HepG2 (cell line): ENCODE data around the gene CEP104. TPM values are rescaled to one million over a fixed set of nuclear protein-coding genes. Genes with fewer than 3 reads are reported as not detected.

ENCODE experiments used
- ATAC-seq: fragments of 200-7000 bp; cut with Tn5 transposase; 3 replicates; pipeline ENCODE4 v1.9.1; 2020; ENCODE audit warnings: mild to moderate bottlenecking, moderate library complexity
- BruUV-seq: library from RNA; stranded (reverse); fragments of 400-500 nt; replicated peaks from 2 replicates; lab custom pipeline; 2021; lab: Mats Ljungman, UMichigan
- CTCF ChIA-PET: fragments of 300-600 bp; formaldehyde crosslinking; extraction: SDS; loops from one replicate; lab custom pipeline; 2021; ENCODE audit warnings: low total read pairs, inconsistent platforms, low intra/inter-chr PET ratio; lab: Yijun Ruan, JAX
- POLR2A ChIA-PET: fragments of 350-600 bp; sonication (Branson Sonifier 250); formaldehyde crosslinking; loops from one replicate; lab custom pipeline; 2020; ENCODE audit warnings: antibody characterized with exemption, inconsistent platforms; lab: Yijun Ruan, JAX
- DNase-seq: peaks from one replicate; pipeline ENCODE4 v3.0.0-alpha.2; 2015; ENCODE audit warnings: low spot score
- FAIRE-seq: peaks from 3 replicates; lab custom pipeline; 2011; peaks lifted over from hg19 to GRCh38; lab: Jason Lieb, UNC
- H2AFZ ChIP-seq: one replicate; pipeline ENCODE4 v1.6.1; 2011; ENCODE audit warnings: low read length, inconsistent platforms
- H3K27ac ChIP-seq: fragments of 300-600 bp; 3 replicates; pipeline ENCODE4 v1.8.0; 2011; ENCODE audit warnings: mixed run types, mild to moderate bottlenecking, mixed read lengths, low read length, inconsistent platforms; ENCODE audit not compliant: insufficient read depth; ENCODE audit errors: extremely low read length
- H3K27me3 ChIP-seq, 2 experiments: fragments of 200-600 bp in 1 of 2; 2 replicates in 1 of 2; 3 replicates in 1 of 2; pipeline versions ENCODE4 v1.6.0 to v1.8.0; 2011; ENCODE audit warnings: low read length in 2 of 2, mild to moderate bottlenecking in 2 of 2, moderate library complexity in 2 of 2, inconsistent platforms in 1 of 2; ENCODE audit not compliant: insufficient read depth in 2 of 2, control insufficient read depth in 1 of 2
- H3K36me3 ChIP-seq, 2 experiments: fragments of 200-600 bp in 1 of 2; replicated peaks in 1 of 2; 2 replicates in 1 of 2; 3 replicates in 1 of 2; pipeline versions ENCODE4 v1.5.1 to v1.8.0; 2011; ENCODE audit warnings: low read length in 2 of 2, inconsistent platforms in 1 of 2; ENCODE audit not compliant: insufficient read depth in 2 of 2, control insufficient read depth in 1 of 2
- H3K4me1 ChIP-seq: 2 replicates; pipeline ENCODE4 v1.5.1; 2012; ENCODE audit warnings: low read length, inconsistent platforms; ENCODE audit not compliant: insufficient read depth
- H3K4me2 ChIP-seq: 2 replicates; pipeline ENCODE4 v1.6.0; 2011; ENCODE audit warnings: low read depth, low read length, inconsistent platforms
- H3K4me3 ChIP-seq, 3 experiments: fragments of 200-600 bp in 1 of 3; sonication (generic), shearing (Covaris generic) in 1 of 3; replicated peaks in 1 of 3; 2 replicates each; pipeline ENCODE4 v1.5.1; 2011 to 2016; ENCODE audit warnings: low read length in 3 of 3, inconsistent platforms in 2 of 3, low read depth in 2 of 3, mild to moderate bottlenecking in 2 of 3, control low read depth in 1 of 3, mixed read lengths in 1 of 3; ENCODE audit not compliant: insufficient read depth in 1 of 3
- H3K79me2 ChIP-seq: one replicate; pipeline ENCODE4 v1.6.1; 2011; ENCODE audit warnings: low read length, inconsistent platforms; ENCODE audit not compliant: insufficient read depth
- H3K9ac ChIP-seq: 2 replicates; pipeline ENCODE4 v1.6.0; 2011; ENCODE audit warnings: mild to moderate bottlenecking, low read depth, low read length, inconsistent platforms; ENCODE audit not compliant: insufficient read depth
- H3K9me3 ChIP-seq: 2 replicates; pipeline ENCODE4 v1.5.1; 2012; ENCODE audit warnings: mild to moderate bottlenecking, low read length
- H4K20me1 ChIP-seq: 2 replicates; pipeline ENCODE4 v1.6.0; 2011; ENCODE audit warnings: inconsistent platforms, mild to moderate bottlenecking, low read length, moderate library complexity; ENCODE audit not compliant: insufficient read depth
- AGO2 ChIP-seq: fragments of 200-400 bp; formaldehyde crosslinking; optimal IDR thresholded peaks from 2 replicates; pipeline ENCODE3; 2017; ENCODE audit warnings: mild to moderate bottlenecking, low read depth, low read length, moderate library complexity
- FUBP1 ChIP-seq: sonication (generic); formaldehyde crosslinking; IDR thresholded peaks from 2 replicates; pipeline ENCODE4 v1.5.1; 2020; ENCODE audit warnings: missing genetic modification reagents, mild to moderate bottlenecking, borderline replicate concordance
- HIVEP1 ChIP-seq: sonication (generic); formaldehyde crosslinking; IDR thresholded peaks from 2 replicates; pipeline ENCODE4 v1.4.0; 2020; ENCODE audit warnings: mild to moderate bottlenecking, missing genetic modification reagents
- KLF12 ChIP-seq: sonication (generic); formaldehyde crosslinking; IDR thresholded peaks from 2 replicates; pipeline ENCODE4 v1.4.0; 2020; ENCODE audit warnings: missing genetic modification reagents, borderline replicate concordance
- MAZ ChIP-seq, 2 experiments: sonication (generic) in 1 of 2; formaldehyde crosslinking in 1 of 2; IDR thresholded peaks; 2 replicates each; pipeline versions ENCODE4 v1.5.0 to v1.6.1; 2012 to 2020; ENCODE audit warnings: low read depth in 2 of 2, mild to moderate bottlenecking in 2 of 2, borderline replicate concordance in 1 of 2, improper control_type of control experiment in 1 of 2, low read length in 1 of 2, missing genetic modification reagents in 1 of 2, moderate library complexity in 1 of 2
- POLR2G ChIP-seq: fragments of 200-400 bp; formaldehyde crosslinking; IDR thresholded peaks from 2 replicates; pipeline ENCODE4 v1.6.1; 2018; ENCODE audit warnings: mild to moderate bottlenecking, low read depth, low read length, moderate library complexity
- RBM22 ChIP-seq: fragments of 200-400 bp; formaldehyde crosslinking; optimal IDR thresholded peaks from 2 replicates; pipeline ENCODE3; 2017; ENCODE audit warnings: mild to moderate bottlenecking, low read length, moderate library complexity
- ZFY ChIP-seq: sonication (generic); formaldehyde crosslinking; IDR thresholded peaks from 2 replicates; pipeline ENCODE4 v1.4.0; 2020; ENCODE audit warnings: missing genetic modification reagents
- ZNF263 ChIP-seq: sonication (generic); formaldehyde crosslinking; IDR thresholded peaks from 2 replicates; pipeline ENCODE4 v1.4.0; 2020; ENCODE audit warnings: missing genetic modification reagents
- WGBS: methylation state at CpG from one replicate; pipeline ENCODE4 v1.1.6; 2017; ENCODE audit warnings: low lambda C conversion rate; 5-methylcytosine and 5-hydroxymethylcytosine counted together
- in situ Hi-C: cut with HindIII; loops from 2 replicates; pipeline ENCODE4 v1.10.0; 2017; ENCODE audit warnings: low pct_unique_long_range_greater_than_20kb; ENCODE audit not compliant: extremely low pct_ligation_motif_present
- intact Hi-C: fragments of 100-400 bp; cut with micrococcal nuclease; formaldehyde crosslinking; loops from one replicate; pipeline ENCODE4 v1.10.0; 2022; ENCODE audit not compliant: unreplicated experiment
- polyA plus RNA-seq, 8 experiments: library from polyadenylated mRNA; depleted of rRNA in 3 of 8; stranded (reverse) in 7 of 8; unstranded in 1 of 8; fragments of >200 nt; fragmentation: Illumina TruSeq in 4 of 8; extraction: Trizol in 4 of 8; gene quantifications; 2 replicates each; pipeline versions ENCODE4 v1.2.1 to v1.2.3, GENCODE V29; 2011 to 2016; ENCODE audit warnings: low read depth in 4 of 8, missing spikeins in 1 of 8, mixed read lengths in 1 of 8; ENCODE audit not compliant: insufficient read depth in 1 of 8
- total RNA-seq, 5 experiments: library from RNA; depleted of rRNA; stranded (reverse); fragments of >200 nt; fragmentation: Illumina TruSeq; extraction: Trizol; gene quantifications; 2 replicates each; pipeline ENCODE4 v1.2.3, GENCODE V29; 2016; ENCODE audit warnings: low read depth in 1 of 5

CEP104 gene
- total and polyA plus RNA-seq, 2 of the 13 experiments (the other 11 are each of a cell fraction or from before 2014, with no cell fraction given): 20.4 to 30.1 TPM

DNA sequence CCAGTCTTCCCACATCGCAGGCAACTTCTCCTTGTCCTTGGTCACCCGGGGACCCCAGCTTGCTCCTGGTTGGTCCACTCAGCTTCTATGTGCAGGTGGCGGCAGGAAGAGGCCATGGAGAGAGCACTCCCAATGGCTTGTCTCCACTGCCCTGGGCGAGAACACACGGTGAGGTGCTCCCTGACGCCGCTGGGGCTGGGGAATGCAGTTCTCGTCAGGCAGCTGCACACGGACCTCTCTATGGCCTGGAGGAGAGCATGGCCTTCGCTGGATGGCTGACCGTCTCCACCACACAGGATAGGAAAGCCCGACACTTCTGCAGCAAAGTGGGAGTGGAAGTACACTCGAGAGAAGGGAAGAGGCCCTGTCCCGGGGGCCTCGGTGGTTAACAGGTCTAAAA is 31.3 kb upstream of the CEP104 start:
- in situ Hi-C loops (no loop called here), intact Hi-C loops (no loop called here)
- TF ChIP-seq KLF12 (no peak), ZFY (no peak), ZNF263 (CRISPR knock-in tag) (0 out of 2 replicates have a peak, but pooled peaks have one; percentile 16), MAZ (IDR thresholded peaks at IDR 0.05; ENCODE audit: borderline replicate concordance, low read depth, low read length) (no peak), MAZ (CRISPR knock-in tag; IDR thresholded peaks at IDR 0.05; ENCODE audit: low read depth) (no peak), AGO2 (peak; percentile 69), POLR2G (0 out of 2 replicates have a peak, but pooled peaks have one; percentile 28), RBM22 (peak; percentile 55), HIVEP1 (no peak), FUBP1 (CRISPR knock-in tag) (no peak)
- H3K27ac ChIP-seq: no peak overlapping the region
- no peak overlapping the region for H3K4me3 ChIP-seq
- ATAC-seq (no peak; the same call in 2 of the 3 replicates), FAIRE-seq (no peak), DNase-seq (no peak)
- BruUV-seq: no TSS peak
- CTCF ChIA-PET: no interaction called here
- no peak overlapping the region for H3K9ac ChIP-seq
- H3K4me1 ChIP-seq: no peaks in the 10 kb centered on the region
- H4K20me1 ChIP-seq: no peaks in the 10 kb centered on the region
- peaks cover 26 to 48% of the 10 kb centered on the region in 2 experiments; a peak in 4 of 5 replicates for H3K36me3 ChIP-seq
- H3K79me2 ChIP-seq: peaks cover 7% of the 10 kb centered on the region
- no peak overlapping the region for H2AFZ ChIP-seq
- H3K9me3 ChIP-seq: no peaks in the 10 kb centered on the region
- POLR2A ChIA-PET: no interaction called here
- WGBS: 97% methylated on average over 10 of the region's 15 CpGs
- no peak overlapping the region for H3K4me2 ChIP-seq
- H3K27me3 ChIP-seq: no peaks in the 10 kb centered on the region
